ENCODE measurements around the gene MTF1. TPM values are rescaled to one million over a fixed set of nuclear protein-coding genes. Genes with fewer than 3 reads are reported as not detected.

Gene MTF1
- total RNA-seq, 1 experiment from 2014 or later = 22.1 TPM

- H3K4me3 ChIP-seq = no peak overlapping the region
- H3K27me3 ChIP-seq (ENCODE audit: insufficient read depth, low read depth) = peaks cover 91% of the 10 kb centered on the region
- H3K4me1 ChIP-seq (replicated peaks; ENCODE audit: insufficient read depth) = no peaks in the 10 kb centered on the region
- H4K20me1 ChIP-seq (ENCODE audit: insufficient read depth) = no peaks in the 10 kb centered on the region
- no peak overlapping the region for H3K27ac ChIP-seq
- no peak overlapping the region for H2AFZ ChIP-seq
- peak overlapping the region; percentile 27; the same call in 1 of the 2 replicates for H3K4me2 ChIP-seq
- ChIA-PET POLR2A (ENCODE audit: unreplicated experiment) (no interaction called here), CTCF (interaction anchor here (0.6 kb wide), 1 partner anchor 990 kb away, joined by 5 read pairs; no protein-coding TSS in a partner anchor)
- no peaks in the 10 kb centered on the region for H3K36me3 ChIP-seq (ENCODE audit: low read depth)
- H3K79me2 ChIP-seq (ENCODE audit: low read depth) = no peaks in the 10 kb centered on the region
- no peaks in the 10 kb centered on the region for H3K9me2 ChIP-seq (ENCODE audit: insufficient read depth)
- no peaks in the 10 kb centered on the region for H3F3A ChIP-seq (ENCODE audit: insufficient read depth, low read depth)
- BruUV-seq (replicated peaks) = no TSS peak
- intact Hi-C loops (cut with micrococcal nuclease; ENCODE audit: unreplicated experiment) = no loop called here
- TF ChIP-seq EZH2 (IDR thresholded peaks at IDR 0.05; ENCODE audit: low read depth) = no peak
- no peak for TF ChIP-seq CTCF (conservative IDR thresholded peaks at IDR 0.05)
- DNase-seq = no peak
- H3K9me3 ChIP-seq (ENCODE audit: insufficient read depth, low read depth) = no peaks in the 10 kb centered on the region
Measured at GRCh38 chr1:37765916-37766664, 93.3 kb downstream of the MTF1 start.

GRCh38 chr1:37764888-37765441 is 94.4 kb downstream of the MTF1 start, which contains the start of gene EPHA10:
Gene EPHA10, minus strand, starts transcription at chr1:37765120. Its CDS starts 54 bp downstream, at chr1:37765066.
- BruUV-seq (replicated peaks) = no TSS peak
- TF ChIP-seq CTCF (conservative IDR thresholded peaks at IDR 0.05) (no peak), EZH2 (IDR thresholded peaks at IDR 0.05; ENCODE audit: low read depth) (no peak)
- Histone ChIP-seq H3K27me3 (ENCODE audit: insufficient read depth, low read depth) (peaks cover 89% of the 10 kb centered on the region), H3K36me3 (ENCODE audit: low read depth) (no peaks in the 10 kb centered on the region), H3F3A (ENCODE audit: insufficient read depth, low read depth) (no peaks in the 10 kb centered on the region), H2AFZ (no peak within 1 kb of the TSS), H3K79me2 (ENCODE audit: low read depth) (no peaks in the 10 kb centered on the region), H3K9me2 (ENCODE audit: insufficient read depth) (no peaks in the 10 kb centered on the region), H3K4me3 (no peak within 1 kb of the TSS), H3K9me3 (ENCODE audit: insufficient read depth, low read depth) (no peaks in the 10 kb centered on the region), H3K4me2 (peak within 1 kb of the TSS; percentile 27; the same call in 1 of the 2 replicates), H3K4me1 (replicated peaks; ENCODE audit: insufficient read depth) (no peaks in the 10 kb centered on the region), H3K27ac (no peak within 1 kb of the TSS), H4K20me1 (ENCODE audit: insufficient read depth) (no peaks in the 10 kb centered on the region)
- DNase-seq = no peak
- intact Hi-C loops (cut with micrococcal nuclease; ENCODE audit: unreplicated experiment) = no loop called here
- ChIA-PET POLR2A (ENCODE audit: unreplicated experiment) (no interaction called here), CTCF (no interaction called here)

- intact Hi-C loops (cut with micrococcal nuclease; ENCODE audit: unreplicated experiment) = no loop called here
- ChIA-PET POLR2A (ENCODE audit: unreplicated experiment) (no interaction called here), CTCF (no interaction called here)
Measured at GRCh38 chr1:37764414-37764825, 95.0 kb downstream of the MTF1 start.

More at GRCh38 chr1:37764414-37764825, 95.0 kb downstream of the MTF1 start:
- no peak for TF ChIP-seq CTCF (conservative IDR thresholded peaks at IDR 0.05)
- TF ChIP-seq EZH2 (IDR thresholded peaks at IDR 0.05; ENCODE audit: low read depth) = no peak
- Histone ChIP-seq H3K36me3 (ENCODE audit: low read depth) (no peaks in the 10 kb centered on the region), H4K20me1 (ENCODE audit: insufficient read depth) (no peaks in the 10 kb centered on the region), H3F3A (ENCODE audit: insufficient read depth, low read depth) (no peaks in the 10 kb centered on the region), H3K9me2 (ENCODE audit: insufficient read depth) (no peaks in the 10 kb centered on the region), H3K27ac (no peak overlapping the region), H3K4me1 (replicated peaks; ENCODE audit: insufficient read depth) (no peaks in the 10 kb centered on the region), H3K4me2 (no peak overlapping the region), H3K79me2 (ENCODE audit: low read depth) (no peaks in the 10 kb centered on the region), H3K27me3 (ENCODE audit: insufficient read depth, low read depth) (peaks cover 90% of the 10 kb centered on the region), H2AFZ (no peak overlapping the region), H3K4me3 (no peak overlapping the region), H3K9me3 (ENCODE audit: insufficient read depth, low read depth) (no peaks in the 10 kb centered on the region)
- peak in 1 of 2 experiments; percentile 30 for DNase-seq
- no TSS peak for BruUV-seq (replicated peaks)

Measured in PC-9 (cell line).